Measurements from ENCODE around the gene H2BW1. TPM values are rescaled to one million over a fixed set of nuclear protein-coding genes. Genes with fewer than 3 reads are reported as not detected.
"Not testable (repeated sequence)": the region's sequence is repeated elsewhere in the genome, so short reads cannot be mapped to it uniquely, and the experiment has no call there.

Gene H2BW1
- total and polyA plus RNA-seq, 8 donors, result not detected

GRCh38 chrX:103999234-103999633, 14.3 kb downstream of the H2BW1 start:
- intact Hi-C loops (cut with DNase I), result no loop called here
- Histone ChIP-seq H3K27ac (no peak overlapping the region), H3K4me1 (no peaks in the 10 kb centered on the region), H3K27me3 (peaks cover 0 to 11% (median 0%) of the 10 kb centered on the region in 4 donors), H3K9me3 (no peaks in the 10 kb centered on the region), H3K4me3 (no peak overlapping the region), H3K36me3 (no peaks in the 10 kb centered on the region)
- no peak for DNase-seq
- FAIRE-seq, result no peak
- TF ChIP-seq CTCF (IDR thresholded peaks at IDR 0.05), result no peak
- WGBS, 2 donors, result 22 to 28% methylated on average over 5 of the region's 5 CpGs
- ATAC-seq, result no peak

DNA sequence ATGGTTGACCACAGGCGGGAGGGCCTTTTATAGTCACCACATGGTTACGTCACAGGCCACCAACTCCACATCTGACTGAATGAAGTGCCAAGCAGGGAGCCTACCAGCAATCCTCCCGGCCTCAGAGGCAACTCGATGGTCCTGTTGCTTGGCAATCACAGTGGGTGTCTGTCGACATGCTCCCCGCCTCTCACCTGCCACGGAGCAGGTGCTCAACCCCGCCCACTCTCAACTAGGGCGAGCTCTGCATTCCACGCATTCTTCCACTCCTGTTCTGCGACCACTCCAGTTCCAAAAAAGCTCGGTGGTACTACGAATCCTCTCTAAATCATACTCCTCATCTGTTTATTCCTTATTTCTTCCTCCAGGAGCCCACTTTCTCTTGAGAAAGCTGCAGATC, 30.0 kb downstream of the H2BW1 start:
- intact Hi-C loops (cut with DNase I); DNase-seq; H3K9me3 ChIP-seq; H3K36me3 ChIP-seq; H3K4me1 ChIP-seq; ATAC-seq; FAIRE-seq; H3K4me3 ChIP-seq; H3K27me3 ChIP-seq; H3K27ac ChIP-seq: not testable (repeated sequence)
- WGBS, 2 donors, result no CpG with 5 or more reads among the region's 13 CpGs

DNA sequence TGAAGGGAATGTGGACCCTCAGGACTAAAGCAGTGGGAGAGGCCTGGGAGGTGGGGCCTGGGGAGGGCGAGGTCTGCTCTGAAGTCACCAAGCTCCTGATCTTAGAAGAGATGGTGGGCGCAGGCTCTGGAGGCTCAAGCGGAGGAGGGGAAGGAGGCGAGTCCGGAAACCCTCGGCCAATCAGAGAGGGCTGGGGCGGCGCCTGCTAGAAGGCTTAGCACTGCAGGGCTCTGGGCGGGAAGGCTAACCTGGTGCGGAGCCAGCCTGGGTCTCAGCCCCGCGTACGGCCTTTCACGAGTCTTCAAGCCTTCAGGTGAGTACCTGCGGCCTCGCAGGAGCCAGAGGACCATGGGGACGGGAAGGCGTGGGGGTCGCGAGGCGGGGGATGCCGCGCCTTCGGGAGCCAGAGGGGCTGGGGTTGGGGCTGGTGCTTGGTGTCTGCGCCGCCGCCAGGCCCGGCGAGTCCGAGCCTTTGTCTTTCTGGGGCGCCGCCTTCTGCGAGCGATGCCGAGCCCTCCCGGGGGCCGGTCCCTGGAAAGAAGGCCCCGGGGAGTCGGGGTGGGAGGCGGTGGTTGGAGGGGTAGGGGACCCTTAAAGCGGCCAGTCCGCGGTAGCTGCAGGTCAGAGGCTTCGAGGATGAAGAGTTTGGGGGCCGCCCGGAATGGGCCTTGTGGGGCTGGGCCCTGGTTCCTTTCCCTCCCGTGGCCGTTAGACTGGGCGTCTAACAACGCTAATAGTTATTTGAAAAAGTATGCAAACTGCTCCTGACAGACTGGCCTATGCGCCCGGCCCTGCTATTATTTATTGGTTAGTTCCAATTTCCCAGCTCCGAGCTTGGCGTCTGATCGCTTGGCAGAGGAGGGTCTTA, 50.9 kb downstream of the H2BW1 start, which contains the start of gene TMSB15B:
Gene TMSB15B (plus strand): TSS at position 217 of the 868 bp plus-strand sequence.
- H3K36me3 ChIP-seq; FAIRE-seq; H3K27ac ChIP-seq; H3K4me1 ChIP-seq; intact Hi-C loops (cut with DNase I); H3K4me3 ChIP-seq; DNase-seq; H3K27me3 ChIP-seq; H3K9me3 ChIP-seq: not testable (repeated sequence)
- WGBS, 2 donors, result no CpG with 5 or more reads among the region's 55 CpGs
- peak; percentile 85 to 99 (median 96) for ATAC-seq

Other genes with a start within 250 kb of the H2BW1 start
- 1 to 10 TPM in 1 of 6 donors, under 1 TPM in 5; 0.32 to 1.7 (median 0.60) TPM for gene PLP1, start 236.9 kb downstream of the H2BW1 start, total RNA-seq
- 1 to 10 TPM in 1 of 2 donors, under 1 TPM in 1; 0.30 to 2.6 TPM for gene PLP1, start 236.9 kb downstream of the H2BW1 start, polyA plus RNA-seq
- gene RAB9B, start 181.5 kb downstream of the H2BW1 start, total RNA-seq, result 1 to 10 TPM in 1 of 6 donors, under 1 TPM in 5; 0.38 to 1.1 (median 0.80) TPM
- gene RAB9B, start 181.5 kb downstream of the H2BW1 start, polyA plus RNA-seq, result 1 to 10 TPM in 1 of 2 donors, under 1 TPM in 1; 0.49 to 2.3 TPM
- 1 to 10 TPM in 1 of 6 donors, under 1 TPM in 5; 0.28 to 1.3 (median 0.53) TPM for gene TMSB15B, start 51.1 kb downstream of the H2BW1 start, total RNA-seq
- 1 to 10 TPM; 1.5 to 3.5 TPM for gene TMSB15B, start 51.1 kb downstream of the H2BW1 start, polyA plus RNA-seq
- not detected for gene H2BW2, start 26.2 kb upstream of the H2BW1 start, total RNA-seq
- not detected for gene H2BW2, start 26.2 kb upstream of the H2BW1 start, polyA plus RNA-seq
- under 1 TPM in 5 of 6 donors, not detected in 1; 0.09 to 0.78 (median 0.28) TPM for gene TMSB15C, start 62.5 kb upstream of the H2BW1 start, total RNA-seq
- 1 to 10 TPM in 1 of 2 donors, under 1 TPM in 1; 0.30 to 1.6 TPM for gene TMSB15C, start 62.5 kb upstream of the H2BW1 start, polyA plus RNA-seq
- 1 to 10 TPM in 2 of 6 donors, under 1 TPM in 4; 0.05 to 1.5 (median 0.27) TPM for gene ZCCHC18, start 98.8 kb upstream of the H2BW1 start, total RNA-seq
- gene ZCCHC18, start 98.8 kb upstream of the H2BW1 start, polyA plus RNA-seq, result 1 to 10 TPM; 1.2 to 6.2 TPM
- 1 to 10 TPM; 3.0 to 5.7 (median 4.0) TPM for gene SLC25A53, start 143.3 kb upstream of the H2BW1 start, total RNA-seq
- 1 to 10 TPM; 3.7 to 5.8 TPM for gene SLC25A53, start 143.3 kb upstream of the H2BW1 start, polyA plus RNA-seq
- 10 to 100 TPM in 4 of 6 donors, 1 to 10 TPM in 2; 7.7 to 14.4 (median 11.3) TPM for gene FAM199X, start 152.7 kb upstream of the H2BW1 start, total RNA-seq
- gene FAM199X, start 152.7 kb upstream of the H2BW1 start, polyA plus RNA-seq, result 1 to 10 TPM; 6.8 to 9.9 TPM
- not detected for gene ESX1, start 241.2 kb upstream of the H2BW1 start, total RNA-seq
- not detected for gene ESX1, start 241.2 kb upstream of the H2BW1 start, polyA plus RNA-seq